ENCODE measurements around the gene HOXB7. TPM values are rescaled to one million over a fixed set of nuclear protein-coding genes. Genes with fewer than 3 reads are reported as not detected.

The HOXB7 gene
- total RNA-seq, 1 donor from 2014 or later, result 15.0 TPM

- no peaks in the 10 kb centered on the region for H3K36me3 ChIP-seq
- no peak overlapping the region for H3K27ac ChIP-seq
- no peak overlapping the region for H3K4me3 ChIP-seq
- TF ChIP-seq CTCF (IDR thresholded peaks at IDR 0.05), result no peak
- DNase-seq (ENCODE audit: low spot score in 2 of 2), result no peak
- H3K27me3 ChIP-seq, result peaks cover 28% of the 10 kb centered on the region
- H3K4me1 ChIP-seq, result peaks cover 15 to 21% of the 10 kb centered on the region in 2 donors
- H3K9me3 ChIP-seq, result no peaks in the 10 kb centered on the region
- intact Hi-C loops (cut with DNase I), result no loop called here
Observed at GRCh38 chr17:48628649-48629410, 18.0 kb upstream of the HOXB7 start.

- Histone ChIP-seq H3K27me3 (peaks cover 21% of the 10 kb centered on the region), H3K9me3 (no peaks in the 10 kb centered on the region), H3K27ac (no peak overlapping the region), H3K36me3 (no peaks in the 10 kb centered on the region), H3K4me3 (no peak overlapping the region), H3K4me1 (peaks cover 15 to 21% of the 10 kb centered on the region in 2 donors)
- intact Hi-C loops (cut with DNase I), result no loop called here
- TF ChIP-seq CTCF (IDR thresholded peaks at IDR 0.05), result no peak
- no peak for DNase-seq (ENCODE audit: low spot score in 2 of 2)
Observed at GRCh38 chr17:48627623-48628521, 17.1 kb upstream of the HOXB7 start.

- H3K9me3 ChIP-seq, result no peaks in the 10 kb centered on the region
- intact Hi-C loops (cut with DNase I), result no loop called here
- H3K36me3 ChIP-seq, result no peaks in the 10 kb centered on the region
- DNase-seq (ENCODE audit: low spot score in 2 of 2), result no peak
- H3K4me1 ChIP-seq, result peaks cover 15 to 21% of the 10 kb centered on the region in 2 donors
- H3K27ac ChIP-seq, result no peak overlapping the region
- H3K27me3 ChIP-seq, result peaks cover 26% of the 10 kb centered on the region
- no peak for TF ChIP-seq CTCF (IDR thresholded peaks at IDR 0.05)
- peak overlapping the region in 1 of 2 donors; percentile 35 for H3K4me3 ChIP-seq
Observed at GRCh38 chr17:48627118-48627597, 16.3 kb upstream of the HOXB7 start.

- no peak for TF ChIP-seq CTCF (IDR thresholded peaks at IDR 0.05)
- no peaks in the 10 kb centered on the region for H3K36me3 ChIP-seq
- H3K9me3 ChIP-seq, result no peaks in the 10 kb centered on the region
- peak within 1 kb of the TSS; percentile 35 to 60 for H3K4me3 ChIP-seq
- H3K4me1 ChIP-seq, result peaks cover 15 to 21% of the 10 kb centered on the region in 2 donors
- intact Hi-C loops (cut with DNase I), result no loop called here
- H3K27ac ChIP-seq, result no peak within 1 kb of the TSS
- DNase-seq (ENCODE audit: low spot score in 2 of 2), result no peak
- peaks cover 29% of the 10 kb centered on the region for H3K27me3 ChIP-seq
Observed at GRCh38 chr17:48626245-48627117, 15.7 kb upstream of the HOXB7 start, which contains the start of gene HOXB9. TSS of gene HOXB9 (minus strand) at chr17:48626358. CDS start at chr17:48626269, 89 bp downstream.

Measured in ascending aorta (tissue), 2 donors.